Caco-2 (cell line): Measurements from ENCODE around the gene KLHDC3. TPM values are rescaled to one million over a fixed set of nuclear protein-coding genes. Genes with fewer than 3 reads are reported as not detected.
"Not testable (repeated sequence)": the region's sequence is repeated elsewhere in the genome, so short reads cannot be mapped to it uniquely, and the experiment has no call there.

Experiments
- BruUV-seq: library from RNA; stranded (reverse); fragments of 400-500 nt; replicated peaks from 2 replicates; lab custom pipeline; 2021; lab: Mats Ljungman, UMichigan
- CTCF ChIA-PET: fragments of 300-600 bp; sonication (Branson Sonifier 250); formaldehyde crosslinking; loops from one replicate; lab custom pipeline; 2022; ENCODE audit warnings: antibody characterized with exemption; lab: Charles Lee
- POLR2A ChIA-PET: fragments of 300-600 bp; sonication (Branson Sonifier 250); formaldehyde crosslinking; loops from one replicate; lab custom pipeline; 2022; ENCODE audit warnings: antibody characterized with exemption; lab: Charles Lee
- DNase-seq, 2 experiments: peaks; one replicate each; pipeline versions ENCODE4 v3.0.0 to v3.0.0-alpha.2; 2020 to 2022
- H3K27me3 ChIP-seq: replicated peaks from 2 replicates; pipeline ENCODE4 v1.6.0; 2011; ENCODE audit warnings: low read length; ENCODE audit not compliant: control insufficient read depth, insufficient read depth
- H3K36me3 ChIP-seq: 2 replicates; pipeline ENCODE4 v1.5.1; 2011; ENCODE audit warnings: low read length; ENCODE audit not compliant: control insufficient read depth, insufficient read depth
- H3K4me1 ChIP-seq: fragments of 250-450 bp; sonication (Bioruptor Pico); 2 replicates; pipeline ENCODE4 v1.5.1; 2020; ENCODE audit warnings: mild to moderate bottlenecking
- H3K4me3 ChIP-seq: 2 replicates; pipeline ENCODE4 v1.5.1; 2011; ENCODE audit warnings: low read depth, mild to moderate bottlenecking, control low read depth, low read length
- H3K9me3 ChIP-seq: fragments of 250-450 bp; sonication (Bioruptor Pico); 2 replicates; pipeline ENCODE4 v1.5.1; 2020; ENCODE audit warnings: mild to moderate bottlenecking, moderate library complexity
- H3K27ac Mint-ChIP-seq: one replicate; pipeline ENCODE4 v1.8.0; 2022; ENCODE audit warnings: mixed read lengths; ENCODE audit not compliant: unreplicated experiment
- H3K27me3 Mint-ChIP-seq: one replicate; pipeline ENCODE4 v1.8.0; 2022; ENCODE audit warnings: mixed read lengths; ENCODE audit not compliant: insufficient read depth, unreplicated experiment
- H3K36me3 Mint-ChIP-seq: one replicate; pipeline ENCODE4 v1.8.0; 2022; ENCODE audit warnings: mild to moderate bottlenecking, mixed read lengths; ENCODE audit not compliant: insufficient read depth, unreplicated experiment
- H3K4me1 Mint-ChIP-seq: one replicate; pipeline ENCODE4 v1.8.0; 2022; ENCODE audit warnings: low read depth, mixed read lengths; ENCODE audit not compliant: unreplicated experiment
- H3K4me3 Mint-ChIP-seq: one replicate; pipeline ENCODE4 v1.8.0; 2022; ENCODE audit warnings: mild to moderate bottlenecking, moderate library complexity, mixed read lengths; ENCODE audit not compliant: unreplicated experiment
- H3K9me3 Mint-ChIP-seq: one replicate; pipeline ENCODE4 v1.8.0; 2022; ENCODE audit warnings: mixed read lengths; ENCODE audit not compliant: unreplicated experiment
- intact Hi-C: fragments of 100-400 bp; cut with micrococcal nuclease; formaldehyde crosslinking; loops from one replicate; pipeline ENCODE4 v1.10.0; 2022; ENCODE audit not compliant: unreplicated experiment
- total RNA-seq: library from RNA; stranded (reverse); gene quantifications from 2 replicates; pipeline ENCODE4 v1.2.3, GENCODE V29; 2022
- TF ChIP-seq, protein P1 (sequence below), 2 experiments: fragments of 200-600 bp in 1 of 2; IDR thresholded peaks; 1 replicate in 1 of 2; 2 replicates in 1 of 2; pipeline versions ENCODE4 v1.5.1 to v1.8.0; 2011 to 2022; ENCODE audit warnings: antibody characterized with exemption in 1 of 2, control low read depth in 1 of 2, inconsistent platforms in 1 of 2, low read depth in 1 of 2, low read length in 1 of 2, mild to moderate bottlenecking in 1 of 2, moderate library complexity in 1 of 2; ENCODE audit not compliant: insufficient read depth in 1 of 2, severe bottlenecking in 1 of 2, unreplicated experiment in 1 of 2

Gene KLHDC3
- total RNA-seq, 1 experiment from 2014 or later: 66.8 TPM

GRCh38 chr6:42989923-42990322 is 24.1 kb upstream of the KLHDC3 start:
- DNase-seq: no peak
- no peaks in the 10 kb centered on the region for H3K9me3 Mint-ChIP-seq
- POLR2A ChIA-PET: interaction anchor here (1.0 kb wide), 1 partner anchor 15 kb away, joined by 8 read pairs; no protein-coding TSS in a partner anchor

DNA sequence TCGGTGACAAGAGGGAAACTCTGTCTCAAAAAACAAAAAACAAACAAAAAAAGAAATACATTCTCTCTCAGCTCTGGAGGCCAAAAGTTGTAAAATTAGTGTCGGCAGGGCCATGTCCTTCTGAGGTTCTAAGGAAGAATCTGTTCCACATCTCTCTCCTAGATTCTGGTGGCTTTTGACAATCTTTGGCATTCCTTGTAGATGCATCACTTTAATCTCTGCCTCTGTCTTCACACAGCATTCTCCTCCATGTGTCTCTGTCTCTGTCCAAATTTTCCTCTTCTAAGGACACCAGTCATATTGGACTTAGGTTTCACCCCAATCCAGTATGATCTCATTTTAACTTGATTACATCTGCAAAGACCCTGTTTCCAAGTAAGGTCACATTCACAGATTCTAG is 20.6 kb upstream of the KLHDC3 start:
- no peak overlapping the region for H3K4me3 ChIP-seq
- H3K4me1 Mint-ChIP-seq: peaks cover 2% of the 10 kb centered on the region
- no peaks in the 10 kb centered on the region for H3K4me1 ChIP-seq
- peaks cover 20% of the 10 kb centered on the region for H3K36me3 Mint-ChIP-seq
- BruUV-seq: no TSS peak
- no peaks in the 10 kb centered on the region for H3K9me3 ChIP-seq
- ChIA-PET POLR2A (no interaction called here), CTCF (interaction anchor here (0.7 kb wide), 1 partner anchor 23 kb away, joined by 3 read pairs; no protein-coding TSS in a partner anchor)
- H3K27ac Mint-ChIP-seq: no peak overlapping the region
- no peak overlapping the region for H3K4me3 Mint-ChIP-seq
- H3K9me3 Mint-ChIP-seq: no peaks in the 10 kb centered on the region
- DNase-seq: no peak
- H3K36me3 ChIP-seq: peaks cover 2% of the 10 kb centered on the region; the same call in 1 of the 2 replicates
- intact Hi-C loops: no loop called here
- H3K27me3 Mint-ChIP-seq: no peaks in the 10 kb centered on the region
- TF ChIP-seq, protein P1, sequence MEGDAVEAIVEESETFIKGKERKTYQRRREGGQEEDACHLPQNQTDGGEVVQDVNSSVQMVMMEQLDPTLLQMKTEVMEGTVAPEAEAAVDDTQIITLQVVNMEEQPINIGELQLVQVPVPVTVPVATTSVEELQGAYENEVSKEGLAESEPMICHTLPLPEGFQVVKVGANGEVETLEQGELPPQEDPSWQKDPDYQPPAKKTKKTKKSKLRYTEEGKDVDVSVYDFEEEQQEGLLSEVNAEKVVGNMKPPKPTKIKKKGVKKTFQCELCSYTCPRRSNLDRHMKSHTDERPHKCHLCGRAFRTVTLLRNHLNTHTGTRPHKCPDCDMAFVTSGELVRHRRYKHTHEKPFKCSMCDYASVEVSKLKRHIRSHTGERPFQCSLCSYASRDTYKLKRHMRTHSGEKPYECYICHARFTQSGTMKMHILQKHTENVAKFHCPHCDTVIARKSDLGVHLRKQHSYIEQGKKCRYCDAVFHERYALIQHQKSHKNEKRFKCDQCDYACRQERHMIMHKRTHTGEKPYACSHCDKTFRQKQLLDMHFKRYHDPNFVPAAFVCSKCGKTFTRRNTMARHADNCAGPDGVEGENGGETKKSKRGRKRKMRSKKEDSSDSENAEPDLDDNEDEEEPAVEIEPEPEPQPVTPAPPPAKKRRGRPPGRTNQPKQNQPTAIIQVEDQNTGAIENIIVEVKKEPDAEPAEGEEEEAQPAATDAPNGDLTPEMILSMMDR (IDR thresholded peaks at IDR 0.05; ENCODE audit: insufficient read depth in 1 of 2, low read depth in 1 of 2, low read length in 1 of 2, severe bottlenecking in 1 of 2, unreplicated experiment in 1 of 2): no peak
- H3K27me3 ChIP-seq: no peaks in the 10 kb centered on the region

More at GRCh38 chr6:42989923-42990322, 24.1 kb upstream of the KLHDC3 start:
- no peaks in the 10 kb centered on the region for H3K27me3 ChIP-seq
- H3K36me3 ChIP-seq: peaks cover 2% of the 10 kb centered on the region; the same call in 1 of the 2 replicates
- Mint-ChIP-seq H3K4me3 (no peak overlapping the region), H3K27me3 (no peaks in the 10 kb centered on the region), H3K27ac (no peak overlapping the region), H3K4me1 (peaks cover 22% of the 10 kb centered on the region), H3K36me3 (peaks cover 20% of the 10 kb centered on the region)
- BruUV-seq: no TSS peak
- H3K4me3 ChIP-seq: no peak overlapping the region
- no peaks in the 10 kb centered on the region for H3K4me1 ChIP-seq
- no peaks in the 10 kb centered on the region for H3K9me3 ChIP-seq
- intact Hi-C loops: loop anchor here (10.0 kb wide), 1 partner anchor 85 kb away; no protein-coding TSS in a partner anchor
- CTCF ChIA-PET: interaction anchor here (0.5 to 0.6 kb wide), 2 partner anchors 26 to 60 kb away, joined by 3 read pairs; partner anchors contain the start of gene CNPY3
- TF ChIP-seq, protein P1 (IDR thresholded peaks at IDR 0.05; ENCODE audit: insufficient read depth in 1 of 2, low read depth in 1 of 2, low read length in 1 of 2, severe bottlenecking in 1 of 2, unreplicated experiment in 1 of 2): no peak

- Histone ChIP-seq H3K36me3 (no peaks in the 10 kb centered on the region), H3K9me3 (no peaks in the 10 kb centered on the region), H3K27me3 (no peaks in the 10 kb centered on the region), H3K4me1 (no peaks in the 10 kb centered on the region), H3K4me3 (no peak overlapping the region)
- no peaks in the 10 kb centered on the region for H3K4me1 Mint-ChIP-seq
- TF ChIP-seq, protein P1 (IDR thresholded peaks at IDR 0.05; ENCODE audit: insufficient read depth in 1 of 2, low read depth in 1 of 2, low read length in 1 of 2, severe bottlenecking in 1 of 2, unreplicated experiment in 1 of 2): peak in 1 of 2 experiments; percentile 11
- no peaks in the 10 kb centered on the region for H3K27me3 Mint-ChIP-seq
- CTCF ChIA-PET: interaction anchor here (0.6 to 1.4 kb wide), 4 partner anchors 8 to 86 kb away, joined by 3 to 7 read pairs (median 6); partner anchors contain the start of genes KLHDC3 and MEA1
- no peaks in the 10 kb centered on the region for H3K9me3 Mint-ChIP-seq
- H3K27ac Mint-ChIP-seq: no peak overlapping the region
- H3K4me3 Mint-ChIP-seq: no peak overlapping the region
- POLR2A ChIA-PET: interaction anchor here (1.0 kb wide), 1 partner anchor 12 kb away, joined by 3 read pairs; the partner anchor contains the start of gene PPP2R5D
- intact Hi-C loops: no loop called here
- no peak for DNase-seq
- no TSS peak for BruUV-seq
- H3K36me3 Mint-ChIP-seq: peaks cover 9% of the 10 kb centered on the region
These were observed 17.5 kb upstream of the KLHDC3 start for GRCh38 chr6:42996513-42996912.

GRCh38 chr6:42998205-42998604 is 15.8 kb upstream of the KLHDC3 start:
- CTCF ChIA-PET: interaction anchor here (0.7 kb wide), 1 partner anchor 96 kb away, joined by 10 read pairs; no protein-coding TSS in a partner anchor
- POLR2A ChIA-PET, BruUV-seq: not testable (repeated sequence)

More at GRCh38 chr6:42998205-42998604, 15.8 kb upstream of the KLHDC3 start:
- H3K4me1 ChIP-seq, DNase-seq, H3K36me3 ChIP-seq, H3K36me3 Mint-ChIP-seq, H3K27ac Mint-ChIP-seq, H3K27me3 Mint-ChIP-seq, H3K9me3 ChIP-seq, intact Hi-C loops, H3K9me3 Mint-ChIP-seq, H3K4me3 ChIP-seq, H3K4me1 Mint-ChIP-seq, H3K27me3 ChIP-seq, H3K4me3 Mint-ChIP-seq: not testable (repeated sequence)
